ELF-1 (cell line): ENCODE measurements around the gene SLC35E3.

Experiments
- DNase-seq: peaks from one replicate; pipeline ENCODE4 v3.0.0-alpha.2; 2016; ENCODE audit warnings: low read depth, low spot score

SLC35E3 gene

DNA sequence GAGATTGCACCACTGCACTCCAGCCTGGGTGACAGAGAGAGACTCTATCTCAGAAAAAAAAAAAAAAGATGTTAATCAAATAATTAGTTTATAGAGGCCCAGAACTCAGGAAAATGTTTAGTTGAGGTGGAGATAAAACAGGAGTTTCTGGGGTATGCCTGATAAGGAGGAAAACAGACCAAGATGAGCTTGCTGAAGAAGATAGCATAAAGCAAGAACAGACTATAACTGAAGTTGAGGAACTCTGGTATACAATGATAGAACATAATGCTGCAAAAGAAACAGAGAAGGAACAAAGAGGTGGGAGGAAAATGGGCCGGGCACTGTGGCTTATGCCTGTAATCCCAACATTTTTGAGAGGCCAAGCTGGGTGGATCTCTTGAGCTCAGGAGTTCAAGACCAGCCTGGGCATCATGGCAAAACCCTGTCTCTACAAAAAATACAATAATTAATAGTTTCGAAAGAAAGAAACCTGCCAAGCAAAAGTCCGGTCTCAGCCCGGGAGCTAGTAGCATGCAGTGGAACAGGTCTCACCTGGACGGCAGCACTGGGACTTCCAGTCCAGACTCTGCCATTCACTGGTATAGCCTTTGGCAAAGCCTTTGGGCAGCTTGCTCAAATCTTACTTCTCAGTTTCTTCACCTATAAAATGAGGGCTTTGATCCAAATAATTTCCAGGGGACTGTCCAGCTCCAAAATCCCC lies 25.4 kb downstream of the SLC35E3 start:
- DNase-seq: no peak

DNA sequence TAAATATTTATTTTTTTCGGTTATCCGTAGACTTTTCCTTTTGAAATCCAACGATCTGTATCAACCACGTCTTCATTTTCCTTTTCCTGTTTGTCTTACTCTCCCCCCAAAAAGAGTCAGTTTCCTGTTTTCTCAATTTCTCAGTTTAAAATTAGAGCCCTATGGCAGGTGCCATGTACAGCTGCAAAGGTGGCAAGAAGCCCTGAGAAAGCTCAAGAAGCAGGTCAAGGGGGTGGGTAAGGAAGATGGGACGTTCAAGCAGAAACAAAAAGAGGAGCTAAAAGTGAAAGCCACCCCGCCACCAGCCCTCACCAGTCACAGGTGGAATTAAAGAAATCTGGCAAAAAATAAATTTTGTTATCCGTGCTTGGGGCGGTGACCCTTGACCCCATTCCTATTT lies 26.7 kb downstream of the SLC35E3 start:
- DNase-seq: no peak

DNA sequence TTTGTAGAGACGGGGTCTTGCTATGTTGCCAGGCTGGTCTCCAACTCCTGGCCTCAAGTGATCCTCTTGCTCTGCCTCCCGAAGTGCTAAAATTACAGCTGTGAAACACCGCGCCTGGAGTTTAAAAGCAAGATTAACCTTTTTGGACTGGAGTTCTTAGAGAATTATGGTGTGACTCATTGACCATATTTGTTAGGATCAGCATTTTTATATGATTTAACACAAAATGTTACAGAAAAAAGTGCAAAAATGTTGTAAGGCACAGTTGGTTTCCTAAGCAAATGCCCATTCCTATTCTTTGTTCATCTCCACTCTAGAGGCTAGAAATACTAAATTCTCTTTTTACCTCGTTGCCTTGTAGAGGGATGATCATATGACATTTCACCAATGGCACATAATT lies 27.6 kb downstream of the SLC35E3 start:
- DNase-seq: no peak

DNA sequence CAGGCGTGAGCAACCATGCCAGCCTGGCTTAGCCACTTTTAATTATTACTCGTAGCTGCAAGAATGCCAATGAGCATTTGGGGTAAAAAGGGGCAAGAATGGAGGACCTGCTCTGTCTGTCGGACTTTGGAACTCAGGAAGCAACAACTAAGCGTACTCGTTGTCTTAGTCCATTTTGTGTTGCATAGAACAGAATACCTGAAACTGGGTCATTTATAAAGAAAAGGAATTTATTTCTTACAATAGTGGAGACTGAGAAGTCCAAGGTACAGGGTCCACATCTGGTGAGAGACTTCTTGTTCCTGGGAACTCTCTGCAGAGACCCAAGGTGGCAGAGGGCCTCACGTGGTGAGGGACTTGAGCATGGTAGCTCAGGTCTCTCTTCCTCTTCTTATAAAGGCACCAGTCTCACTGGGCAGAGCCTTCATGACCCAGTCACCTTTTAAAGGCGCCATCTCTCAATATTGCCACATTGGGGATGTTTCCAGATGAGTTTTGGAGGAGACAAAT lies 29.2 kb downstream of the SLC35E3 start:
- DNase-seq: no peak

DNA sequence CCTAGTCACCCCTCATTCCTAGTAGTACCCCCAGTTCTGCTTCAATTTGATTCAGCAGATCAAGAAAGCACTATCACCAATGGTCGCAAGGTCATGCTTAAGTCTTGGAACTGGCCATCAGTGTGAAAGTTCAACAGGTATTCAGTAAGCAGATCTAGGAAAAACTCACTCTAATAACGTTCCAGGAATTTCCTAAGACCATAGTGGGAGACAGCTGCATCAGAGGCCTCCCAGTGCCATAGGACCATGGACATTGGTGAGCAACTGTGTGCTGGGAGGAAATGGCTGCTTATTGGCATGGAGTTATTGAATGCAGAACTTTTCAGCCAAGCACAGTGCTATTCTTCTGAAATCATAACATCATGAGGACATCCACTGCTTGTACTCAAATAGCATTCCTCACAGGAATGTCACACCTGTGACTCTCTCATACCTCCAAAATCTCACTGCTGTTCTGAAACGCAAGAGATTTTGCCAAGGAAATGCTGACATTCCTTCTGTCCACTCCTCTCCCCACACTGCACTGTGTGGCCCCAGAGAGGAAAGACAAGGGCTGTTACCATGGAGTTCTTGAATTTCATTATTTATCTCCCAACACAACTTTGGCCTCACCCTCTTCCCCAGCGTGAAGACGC lies 31.1 kb downstream of the SLC35E3 start:
- no peak for DNase-seq

DNA sequence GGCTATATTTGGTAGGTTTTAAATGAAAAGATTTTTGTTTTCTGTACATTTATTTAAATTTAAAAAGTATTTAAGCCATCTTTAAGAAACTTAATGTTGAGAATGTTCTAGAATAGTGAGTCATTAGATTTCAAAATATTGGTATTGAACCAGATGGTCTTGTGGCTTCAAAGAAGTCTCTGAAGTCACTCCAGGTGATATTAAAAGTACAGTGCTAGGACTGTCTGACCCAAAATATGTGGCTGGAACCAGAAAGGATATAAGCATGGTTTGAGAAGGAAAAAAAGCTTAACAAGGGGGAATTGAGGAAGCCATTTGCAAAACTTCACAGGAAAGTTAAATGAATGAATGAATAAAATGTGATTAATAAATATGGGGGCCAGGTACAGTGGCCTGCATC lies 33.3 kb downstream of the SLC35E3 start:
- DNase-seq: no peak

DNA sequence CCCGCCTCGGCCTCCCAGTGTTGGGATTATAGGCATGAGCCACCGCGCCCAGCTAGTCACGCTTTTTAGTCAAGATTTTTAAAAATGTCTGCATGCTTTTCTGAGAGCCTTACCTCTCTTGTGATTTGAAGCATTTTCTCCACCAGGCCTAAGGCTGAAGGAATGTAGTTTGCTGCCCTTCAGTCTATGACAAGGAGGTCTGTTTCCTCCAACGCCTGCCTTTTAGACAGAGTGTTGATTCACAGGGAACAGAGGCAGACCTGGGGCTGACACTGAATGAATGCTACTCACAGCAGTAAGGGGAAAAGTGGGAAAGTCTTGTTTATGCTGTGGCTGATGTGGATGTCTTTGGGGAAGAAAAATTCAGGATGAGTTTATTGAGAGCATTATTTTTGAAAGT lies 34.8 kb downstream of the SLC35E3 start:
- DNase-seq: peak; percentile 58

DNA sequence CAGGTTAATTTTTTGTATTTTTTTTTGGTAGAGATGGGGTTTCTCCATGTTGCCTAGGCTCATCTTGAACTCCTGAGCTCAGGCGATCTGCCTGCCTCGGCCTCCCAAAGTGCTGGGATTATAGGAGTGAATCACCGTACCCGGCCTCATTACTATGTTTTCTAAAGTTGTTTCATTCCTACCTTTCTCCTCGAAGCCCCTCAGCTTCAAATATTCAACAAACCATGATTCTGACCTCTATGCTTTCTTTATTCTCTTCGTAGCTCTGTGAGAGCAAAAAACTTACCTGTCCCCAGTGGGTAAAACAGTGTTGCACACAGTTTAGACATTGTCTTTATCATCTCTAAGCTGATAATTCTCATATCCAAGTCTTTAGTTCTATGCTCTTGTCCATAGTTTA lies 35.8 kb downstream of the SLC35E3 start:
- DNase-seq: no peak

DNA sequence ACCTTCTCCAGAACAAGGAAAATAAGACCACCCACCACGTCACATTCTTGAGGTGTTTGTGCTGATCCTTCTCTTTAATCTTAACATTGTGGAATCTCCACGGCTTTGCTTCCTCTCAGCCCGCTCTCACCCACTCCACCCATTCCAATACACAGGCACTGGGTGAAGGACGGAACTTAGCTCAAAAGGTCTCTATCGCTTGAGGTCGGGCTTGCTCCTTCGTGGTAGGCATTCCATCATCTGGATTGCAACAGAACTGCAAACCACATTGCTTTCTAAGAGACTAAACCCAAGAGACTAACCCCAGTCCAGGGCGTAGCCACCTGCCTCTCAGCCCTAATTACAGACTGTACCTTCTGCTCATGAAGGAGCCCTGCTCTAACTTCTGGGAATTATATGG lies 38.0 kb downstream of the SLC35E3 start:
- peak; percentile 85 for DNase-seq

DNA sequence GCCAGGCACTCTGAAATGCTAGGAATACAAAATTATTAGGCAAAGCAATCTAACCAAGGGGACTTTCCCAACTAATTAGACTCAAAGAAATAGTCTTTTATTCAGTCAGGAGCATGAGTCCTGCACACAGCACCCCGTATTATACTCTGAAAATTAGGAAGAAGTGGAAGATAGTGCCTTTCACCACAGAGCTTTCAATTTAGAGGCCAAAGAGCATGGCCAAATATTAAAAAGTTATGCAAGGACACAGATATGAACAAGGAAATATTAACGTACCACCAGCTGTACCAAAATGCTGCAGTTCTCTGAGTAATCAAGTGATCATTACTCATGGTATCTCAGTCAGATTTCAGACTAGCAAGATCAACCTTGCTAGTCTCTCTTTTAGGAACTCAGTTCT lies 39.4 kb downstream of the SLC35E3 start:
- no peak for DNase-seq

DNA sequence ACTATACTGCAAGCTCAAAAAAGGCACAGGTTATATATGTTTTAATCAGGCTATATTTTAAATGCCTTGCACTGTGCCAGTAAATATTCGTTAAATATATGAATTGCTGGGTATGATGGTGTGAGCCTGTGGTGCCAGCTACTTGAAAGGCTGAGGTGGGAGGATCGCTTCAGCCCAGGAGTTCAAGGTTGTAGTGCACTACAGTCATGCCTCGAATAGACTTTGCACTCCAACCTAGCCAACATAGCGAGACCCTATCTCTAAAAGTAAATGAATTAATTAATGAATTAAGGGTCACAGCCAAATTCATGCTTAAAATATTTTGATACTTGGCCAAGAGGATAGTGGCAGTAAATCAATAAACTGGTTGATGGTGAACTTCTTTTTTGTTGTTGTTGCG lies 39.8 kb downstream of the SLC35E3 start:
- no peak for DNase-seq

DNA sequence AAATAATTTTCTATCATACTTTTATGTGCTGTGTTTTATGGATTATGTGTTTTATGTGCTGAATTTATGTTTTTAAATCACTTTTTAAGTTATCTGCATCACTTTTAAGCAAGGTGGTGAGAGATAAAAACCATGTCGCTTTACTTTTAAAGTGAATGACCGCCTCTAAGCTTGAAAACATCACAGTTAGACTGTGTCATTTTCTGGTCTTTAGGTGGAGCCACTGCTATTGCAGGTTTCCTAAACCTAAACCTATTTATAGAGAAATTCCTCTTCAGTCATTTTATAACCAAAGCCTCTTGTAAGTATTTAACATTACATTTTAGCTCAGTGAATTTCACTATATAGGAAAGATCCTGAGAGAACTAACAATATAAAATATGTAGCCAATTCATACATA lies 41.0 kb downstream of the SLC35E3 start:
- no peak for DNase-seq

DNA sequence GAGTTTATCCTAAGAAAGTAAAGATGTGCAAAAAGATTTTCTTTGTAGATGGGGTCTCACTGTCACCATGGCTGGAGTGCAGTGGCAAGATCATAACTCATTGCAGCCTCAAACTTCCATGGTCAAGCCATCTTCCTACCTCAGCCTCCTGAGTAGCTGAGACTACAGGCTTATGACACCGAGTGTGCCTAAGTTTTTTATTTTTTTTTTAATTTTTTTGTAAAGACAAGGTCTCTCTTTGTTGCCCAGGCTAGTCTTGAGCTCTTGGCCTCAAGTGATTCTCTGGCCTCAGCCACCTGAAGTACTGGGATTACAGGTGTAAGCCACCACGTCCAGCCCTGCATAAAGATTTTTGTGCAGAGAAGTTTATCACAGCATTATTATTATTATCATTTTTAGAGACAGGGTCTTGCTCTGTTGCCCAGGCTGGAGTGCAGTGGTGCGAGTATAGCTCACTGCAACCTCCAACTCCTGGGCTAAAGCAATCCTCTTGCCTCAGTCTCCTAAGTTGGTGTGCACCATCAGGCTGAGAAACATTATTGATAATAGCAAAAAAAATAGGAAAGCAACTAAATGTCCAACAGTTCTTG lies 42.7 kb downstream of the SLC35E3 start:
- no peak for DNase-seq

DNA sequence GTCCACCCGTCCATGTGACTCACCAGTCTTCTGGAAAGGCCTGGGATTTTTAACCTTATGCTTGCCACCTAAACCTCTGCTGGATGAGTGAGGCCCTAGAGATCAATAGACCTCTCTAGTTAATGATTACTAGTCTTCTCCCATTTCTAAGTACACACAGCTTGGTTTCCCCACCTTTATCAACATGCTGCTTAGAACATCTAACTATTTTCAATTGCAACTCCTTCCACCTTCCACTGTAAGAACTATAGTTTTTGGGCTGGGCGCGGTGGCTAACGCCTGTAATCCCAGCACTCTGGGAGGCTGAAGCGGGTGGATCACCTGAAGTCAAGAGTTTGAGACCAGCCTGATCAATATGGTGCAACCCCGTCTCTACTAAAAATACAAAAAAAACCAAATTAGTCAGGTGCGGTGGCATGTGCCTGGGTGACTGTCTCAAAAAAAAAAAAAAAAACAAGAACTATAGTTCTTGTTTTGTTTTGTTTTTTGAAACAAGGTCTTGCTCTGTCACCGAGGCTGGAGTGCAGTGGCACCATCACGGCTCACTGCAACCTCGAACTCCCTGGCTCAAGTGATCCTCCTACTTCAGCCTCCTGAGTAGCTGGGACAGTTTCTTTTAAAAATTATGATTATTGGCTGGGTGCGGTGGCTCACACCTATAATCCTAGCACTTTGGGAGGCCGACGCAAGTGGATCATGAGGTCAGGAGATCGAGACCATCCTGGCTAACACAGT lies 43.3 kb downstream of the SLC35E3 start:
- DNase-seq: no peak

DNA sequence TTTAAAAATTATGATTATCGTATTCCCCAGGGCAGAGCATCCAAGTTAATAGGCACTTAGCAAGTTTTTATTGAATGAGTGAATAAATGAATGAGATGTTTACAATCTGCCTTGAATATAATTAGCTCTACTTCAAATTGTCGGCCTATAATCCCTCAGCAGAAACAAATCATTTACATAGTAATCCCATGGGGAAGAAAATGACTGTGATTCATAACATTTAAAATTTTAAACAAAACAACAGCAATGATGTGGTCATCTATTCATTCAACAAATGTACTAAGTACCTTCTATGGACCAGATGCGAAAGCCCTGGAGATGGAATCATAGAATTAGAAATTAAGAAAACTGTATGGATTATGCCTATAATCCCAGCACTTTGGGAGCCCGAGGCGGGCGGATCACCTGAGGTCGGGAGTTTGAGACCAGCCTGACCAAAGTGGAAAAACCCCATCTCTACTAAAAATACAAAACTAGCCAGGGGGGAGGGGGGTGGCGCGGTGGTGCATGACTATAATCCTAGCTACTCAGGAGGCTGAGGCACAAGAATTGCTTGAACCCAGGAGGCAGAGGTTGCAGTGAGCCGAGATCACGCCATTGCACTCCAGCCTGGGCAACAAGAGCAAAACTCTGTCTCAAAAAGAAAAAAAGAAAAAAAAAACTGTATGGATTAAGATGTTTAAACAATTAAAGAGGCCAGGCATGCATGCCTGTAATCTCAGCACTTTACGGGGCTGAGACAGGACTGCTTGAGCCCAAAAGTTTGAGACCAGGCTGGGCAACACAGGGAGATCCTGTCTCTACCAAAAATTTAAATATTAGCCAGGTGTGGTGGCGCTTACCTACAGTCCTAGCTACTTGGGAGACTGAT lies 44.3 kb downstream of the SLC35E3 start:
- no peak for DNase-seq

DNA sequence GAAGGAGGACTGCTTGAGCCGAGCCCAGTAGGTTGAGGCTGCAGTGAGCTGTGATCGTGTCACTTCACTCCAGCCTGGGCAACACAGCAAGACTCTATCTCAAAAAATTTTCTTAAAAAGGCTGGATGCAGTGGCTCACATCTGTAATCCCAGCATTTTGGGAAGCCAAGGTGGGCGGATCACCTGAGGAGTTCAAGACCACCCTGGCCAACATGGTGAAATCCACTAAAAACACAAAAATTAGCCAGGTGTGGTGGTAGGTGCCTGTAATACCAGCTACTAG lies 44.9 kb downstream of the SLC35E3 start:
- DNase-seq: no peak

DNA sequence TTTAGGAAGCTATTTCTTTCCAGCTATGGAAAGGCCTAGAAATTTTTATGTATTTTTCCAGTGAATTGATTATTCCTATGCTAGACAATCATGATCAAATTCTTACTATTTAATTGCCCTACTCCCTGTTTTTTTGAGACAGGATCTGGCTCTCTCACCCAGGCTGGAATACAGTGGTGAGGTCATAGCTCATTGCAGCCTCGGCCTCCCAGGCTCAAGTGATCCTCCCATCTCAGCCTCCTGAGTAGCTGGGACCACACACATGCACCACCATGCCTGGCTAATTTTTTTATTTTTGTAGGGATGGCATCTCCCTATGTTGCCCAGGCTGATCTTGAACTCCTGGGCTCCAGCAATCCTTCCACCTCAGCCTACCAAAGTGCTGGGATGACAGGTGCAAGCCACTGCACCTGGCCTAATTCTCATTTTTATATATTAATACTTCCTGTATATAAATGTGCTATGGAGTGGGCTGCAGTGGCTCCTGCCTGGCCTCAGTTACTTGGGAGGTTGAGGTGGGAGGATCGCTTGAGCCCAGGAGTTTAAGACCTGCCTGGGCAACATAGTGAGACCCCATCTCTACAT lies 46.0 kb downstream of the SLC35E3 start:
- DNase-seq: no peak

DNA sequence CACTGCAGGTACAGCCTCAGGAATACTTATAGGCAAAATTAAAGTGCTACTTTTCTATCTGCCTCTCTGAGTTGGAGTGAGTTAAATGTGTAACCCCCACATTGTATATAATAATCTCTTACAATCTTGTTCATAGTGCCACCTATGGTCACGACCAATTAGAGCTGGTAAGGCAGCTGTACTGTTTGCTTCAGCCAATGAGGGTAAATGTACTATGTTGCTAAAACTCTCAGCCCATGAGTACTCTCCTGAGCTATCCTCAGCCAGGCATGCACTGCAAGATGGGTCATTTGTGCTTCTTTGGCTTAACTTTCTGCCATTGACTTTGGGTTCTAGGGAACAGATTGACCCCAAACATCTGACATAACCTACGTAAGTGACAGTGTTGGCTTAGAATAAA lies 47.0 kb downstream of the SLC35E3 start:
- DNase-seq: peak; percentile 65

DNA sequence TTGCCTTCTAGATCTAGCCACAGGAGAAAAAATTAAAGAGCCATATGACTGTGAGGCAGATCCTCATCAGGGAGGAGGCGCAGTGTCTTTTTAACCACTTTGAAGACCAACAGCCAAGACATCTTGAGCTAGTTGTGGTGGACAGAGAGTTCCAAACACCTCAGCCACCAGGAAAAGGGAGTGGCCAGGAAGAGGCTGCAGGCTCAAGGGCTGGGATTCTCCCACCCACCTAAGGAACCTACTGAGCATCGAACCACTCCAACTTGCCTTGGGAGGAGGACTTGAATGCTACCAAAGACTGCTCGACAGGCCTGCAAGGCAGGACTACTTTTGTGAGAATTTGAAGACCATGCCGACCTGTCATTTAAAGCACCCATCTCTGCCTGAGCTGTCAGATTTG lies 47.5 kb downstream of the SLC35E3 start:
- no peak for DNase-seq

DNA sequence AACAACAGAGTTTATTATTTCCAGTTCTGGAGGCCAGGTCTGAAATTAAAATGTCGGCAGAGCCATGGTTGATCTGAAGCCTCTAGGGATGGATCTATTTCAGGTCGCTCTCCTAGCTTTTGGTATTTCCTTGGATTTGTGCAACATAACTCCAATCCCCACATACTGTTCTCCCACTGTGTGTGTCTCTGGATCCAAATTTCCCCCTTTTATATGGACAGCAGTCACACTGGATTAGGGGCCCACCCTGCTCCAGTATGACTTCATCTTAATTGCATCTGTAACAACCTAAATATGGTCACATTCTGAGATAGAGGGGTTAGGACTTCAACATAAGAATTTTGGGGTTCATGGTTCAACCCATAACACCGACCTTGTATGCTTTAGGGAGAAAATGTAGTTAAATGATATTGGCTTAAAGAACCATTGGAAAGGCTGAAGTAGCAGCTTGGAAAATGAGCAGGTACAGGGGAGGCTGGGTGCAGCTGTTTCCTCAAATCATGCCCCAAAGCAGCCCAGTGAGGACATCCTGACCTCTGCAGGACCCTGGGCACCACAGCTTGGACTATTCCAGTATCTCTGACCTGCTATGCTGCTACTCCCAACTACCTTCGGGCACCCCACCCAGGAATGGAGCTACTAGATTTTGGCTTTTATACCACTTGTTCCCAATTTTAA lies 48.1 kb downstream of the SLC35E3 start:
- DNase-seq: no peak
